Fibroblast of lung (primary cell): ENCODE data around the gene MAML3.

Experiments used
- CTCF ChIP-seq, 2 donors: IDR thresholded peaks in 1 of 2; conservative IDR thresholded peaks in 1 of 2; 1 replicate in 1 of 2; 2 replicates in 1 of 2; pipeline ENCODE4 v1.5.1; 2011 to 2012; ENCODE audit warnings: low read length in 2 of 2, control low read depth in 1 of 2, inconsistent platforms in 1 of 2, low read depth in 1 of 2, mild to moderate bottlenecking in 1 of 2
- EZH2 ChIP-seq: IDR thresholded peaks from 2 replicates; pipeline ENCODE4 v1.5.1; 2012; ENCODE audit warnings: low read length, control low read depth, mild to moderate bottlenecking; ENCODE audit errors: missing control alignments

DNA sequence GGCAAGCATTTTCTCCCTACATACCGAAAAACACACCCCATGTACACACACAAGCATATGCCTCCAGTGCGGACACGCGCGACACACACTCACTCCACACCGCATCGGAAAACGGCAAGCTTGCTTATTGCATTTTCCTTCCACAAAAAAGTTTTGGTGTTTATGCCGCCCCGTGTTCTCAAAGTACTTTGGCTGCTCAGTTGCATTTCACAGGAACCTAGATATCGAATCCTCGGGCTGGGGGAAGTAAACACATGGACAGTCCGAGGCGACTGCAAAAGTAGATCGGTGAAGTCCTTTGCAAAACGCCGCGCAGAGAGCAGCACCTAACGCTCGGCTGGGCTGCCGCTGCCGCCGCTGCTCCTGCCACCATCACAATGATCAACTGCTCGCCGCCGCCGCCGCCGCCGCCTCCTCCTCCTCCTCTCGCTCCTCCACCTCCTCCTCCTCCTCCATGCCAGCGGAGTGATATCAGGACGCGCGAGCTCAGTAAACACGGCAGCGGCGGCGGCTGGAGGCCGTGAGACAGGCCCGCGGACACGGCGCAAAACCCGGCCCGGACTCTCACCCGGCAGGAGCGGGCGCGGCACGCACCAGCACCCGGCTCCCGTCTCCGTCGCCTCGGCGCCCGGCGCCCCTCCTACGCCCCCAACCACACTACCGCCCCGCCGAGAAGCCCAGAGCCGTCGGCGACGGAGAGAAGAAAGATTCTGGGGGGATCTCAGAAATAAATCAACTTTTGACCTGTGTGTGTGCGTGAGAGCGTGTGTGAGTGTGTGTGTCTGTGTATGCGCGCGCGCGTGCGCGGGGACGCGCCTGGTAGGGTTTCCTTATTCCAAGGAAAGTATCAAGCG lies at the start of gene MAML3:
- TF ChIP-seq CTCF (conservative IDR thresholded peaks at IDR 0.05 in 1 of 2, IDR thresholded peaks at IDR 0.05 in 1 of 2; ENCODE audit: low read depth in 1 of 2, low read length in 2 of 2) (no peak), EZH2 (no peak)
